ENCODE measurements around the gene REEP6.
A peak's percentile ranks its signal among the peaks of the same experiment; 100 is the strongest.

The REEP6 gene

DNA sequence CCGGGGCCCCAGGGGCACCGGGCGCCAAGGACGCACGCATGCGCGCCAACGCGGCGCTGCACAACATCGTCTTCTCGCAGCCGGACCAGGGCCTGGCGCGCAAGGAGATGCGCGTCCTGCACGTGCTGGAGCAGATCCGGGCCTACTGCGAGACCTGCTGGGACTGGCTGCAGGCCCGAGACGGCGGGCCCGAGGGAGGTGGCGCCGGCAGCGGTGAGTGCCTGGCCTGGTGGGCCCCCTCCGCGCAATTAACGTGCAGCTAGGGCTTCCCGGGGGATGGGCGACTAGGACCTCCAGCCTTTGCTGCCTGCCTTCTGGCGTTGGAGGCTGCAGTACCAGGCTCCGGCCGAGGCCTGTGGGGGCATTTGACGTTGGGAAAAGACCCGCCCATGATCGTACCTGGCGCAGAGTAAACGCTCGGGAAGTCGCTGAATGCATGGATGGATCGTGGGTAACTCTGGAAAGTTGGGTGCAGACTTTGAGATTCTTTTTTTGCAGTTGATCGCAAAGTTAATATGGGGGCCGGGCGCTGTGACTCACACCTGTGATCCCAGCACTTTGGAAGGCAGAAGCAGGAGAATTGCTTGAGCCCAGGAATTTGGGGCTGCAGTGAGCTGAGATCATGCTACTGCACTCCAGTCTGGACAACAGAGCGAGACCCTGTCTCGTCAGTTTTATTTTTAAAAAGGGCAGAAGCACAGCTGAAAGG, 33.8 kb upstream of the REEP6 start:
- DNase-seq: no peak

DNA sequence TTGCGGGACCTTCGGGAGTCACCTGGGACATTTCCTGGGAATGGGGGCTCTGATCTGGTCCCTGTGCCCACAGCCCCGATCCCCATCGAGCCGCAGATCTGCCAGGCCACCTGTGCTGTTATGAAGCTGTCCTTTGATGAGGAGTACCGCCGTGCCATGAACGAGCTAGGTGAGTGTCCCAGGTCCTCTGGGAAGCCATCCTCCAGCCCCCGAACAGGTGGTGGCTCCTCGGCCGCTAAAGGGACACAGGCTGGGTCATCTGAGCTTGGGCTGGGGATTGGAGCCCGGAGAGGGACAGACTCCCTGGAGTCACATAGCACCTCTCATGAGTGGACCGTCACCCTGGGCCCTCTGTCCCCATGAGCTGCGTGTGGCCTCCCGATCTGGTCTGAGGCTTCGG, 33.1 kb upstream of the REEP6 start:
- DNase-seq: no peak

GRCh38 chr19:1459479-1459878, 31.5 kb upstream of the REEP6 start:
- DNase-seq: no peak

DNA sequence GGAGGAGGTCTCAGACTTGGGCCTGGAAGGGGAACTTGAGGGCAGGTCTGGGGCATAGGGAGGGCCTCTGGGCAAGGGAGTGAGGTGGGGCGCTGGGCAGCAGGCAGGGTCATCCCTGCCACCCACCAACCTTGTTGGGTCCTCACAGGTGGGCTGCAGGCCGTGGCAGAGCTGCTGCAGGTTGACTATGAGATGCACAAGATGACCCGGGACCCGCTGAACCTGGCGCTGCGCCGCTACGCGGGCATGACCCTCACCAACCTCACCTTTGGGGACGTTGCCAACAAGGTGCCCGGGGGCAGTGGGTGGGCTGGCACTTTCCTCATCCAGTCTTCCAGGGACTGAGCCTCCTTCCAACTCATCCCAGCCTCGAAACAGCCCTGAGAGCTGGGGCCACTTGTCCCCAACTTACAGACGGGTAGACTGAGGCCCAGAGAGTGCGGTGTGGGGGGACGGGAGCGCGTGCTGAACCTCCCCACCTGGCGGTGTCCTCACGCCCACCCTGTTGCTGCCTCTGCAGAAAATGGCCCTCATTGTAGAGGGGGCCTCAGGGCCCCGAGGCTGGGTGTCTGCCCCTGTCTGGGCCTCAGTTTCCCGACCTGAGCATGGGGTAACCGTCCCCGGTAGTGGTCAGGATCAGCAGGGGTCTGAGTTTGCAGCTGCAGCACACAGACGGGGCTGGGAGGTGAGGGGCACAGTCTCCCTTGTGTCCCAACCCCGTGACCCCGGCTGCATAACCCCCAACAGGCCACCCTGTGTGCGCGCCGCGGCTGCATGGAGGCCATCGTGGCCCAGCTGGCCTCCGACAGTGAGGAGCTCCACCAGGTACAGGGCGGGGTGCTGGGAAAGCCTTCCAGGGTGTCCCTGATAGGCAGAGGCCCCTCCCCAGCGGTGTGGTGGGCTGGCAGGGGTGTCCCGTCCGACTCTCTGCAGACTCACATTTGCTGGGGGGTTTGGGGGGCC, 30.7 kb upstream of the REEP6 start:
- DNase-seq: no peak

GRCh38 chr19:1461862-1462261, 29.1 kb upstream of the REEP6 start:
- DNase-seq: no peak

- peak; percentile 40 for DNase-seq
Measured at GRCh38 chr19:1465191-1466016, 25.6 kb upstream of the REEP6 start.

- no peak for DNase-seq
Measured at GRCh38 chr19:1466018-1466460, 24.9 kb upstream of the REEP6 start.

- DNase-seq: no peak
Measured at GRCh38 chr19:1466461-1467214, 24.3 kb upstream of the REEP6 start.

DNA sequence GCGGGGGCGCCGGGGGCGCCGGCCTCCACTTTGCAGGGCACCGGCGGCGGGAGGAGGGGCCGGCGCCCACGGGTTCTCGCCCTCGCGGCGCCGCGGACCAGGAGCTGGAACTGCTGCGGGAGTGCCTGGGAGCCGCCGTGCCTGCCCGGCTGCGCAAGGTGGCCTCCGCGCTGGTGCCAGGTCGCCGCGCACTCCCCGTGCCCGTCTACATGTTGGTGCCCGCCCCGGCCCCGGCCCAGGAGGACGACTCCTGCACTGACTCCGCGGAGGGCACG, 23.8 kb upstream of the REEP6 start:
- no peak for DNase-seq

DNA sequence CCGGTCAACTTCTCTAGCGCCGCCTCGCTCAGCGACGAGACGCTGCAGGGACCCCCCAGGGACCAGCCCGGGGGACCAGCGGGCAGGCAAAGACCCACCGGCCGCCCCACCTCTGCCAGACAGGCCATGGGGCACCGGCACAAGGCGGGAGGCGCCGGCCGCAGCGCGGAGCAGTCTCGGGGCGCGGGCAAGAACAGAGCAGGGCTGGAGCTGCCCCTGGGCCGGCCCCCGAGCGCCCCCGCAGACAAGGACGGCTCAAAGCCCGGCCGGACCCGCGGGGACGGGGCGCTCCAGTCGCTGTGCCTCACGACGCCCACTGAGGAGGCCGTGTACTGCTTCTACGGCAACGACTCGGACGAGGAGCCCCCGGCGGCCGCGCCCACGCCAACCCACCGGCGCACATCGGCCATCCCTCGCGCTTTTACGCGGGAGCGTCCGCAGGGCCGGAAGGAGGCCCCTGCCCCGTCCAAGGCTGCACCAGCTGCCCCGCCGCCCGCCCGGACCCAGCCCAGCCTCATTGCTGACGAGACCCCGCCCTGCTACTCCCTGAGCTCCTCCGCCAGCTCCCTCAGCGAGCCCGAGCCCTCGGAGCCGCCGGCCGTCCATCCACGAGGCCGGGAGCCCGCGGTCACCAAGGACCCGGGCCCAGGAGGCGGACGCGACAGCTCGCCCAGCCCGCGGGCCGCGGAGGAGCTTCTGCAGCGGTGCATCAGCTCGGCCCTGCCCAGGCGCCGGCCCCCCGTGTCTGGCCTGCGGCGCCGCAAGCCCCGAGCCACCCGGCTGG, 23.3 kb upstream of the REEP6 start:
- no peak for DNase-seq

GRCh38 chr19:1468274-1468820, 22.6 kb upstream of the REEP6 start:
- DNase-seq: no peak

GRCh38 chr19:1468821-1469254, 22.1 kb upstream of the REEP6 start:
- DNase-seq: peak; percentile 42

DNA sequence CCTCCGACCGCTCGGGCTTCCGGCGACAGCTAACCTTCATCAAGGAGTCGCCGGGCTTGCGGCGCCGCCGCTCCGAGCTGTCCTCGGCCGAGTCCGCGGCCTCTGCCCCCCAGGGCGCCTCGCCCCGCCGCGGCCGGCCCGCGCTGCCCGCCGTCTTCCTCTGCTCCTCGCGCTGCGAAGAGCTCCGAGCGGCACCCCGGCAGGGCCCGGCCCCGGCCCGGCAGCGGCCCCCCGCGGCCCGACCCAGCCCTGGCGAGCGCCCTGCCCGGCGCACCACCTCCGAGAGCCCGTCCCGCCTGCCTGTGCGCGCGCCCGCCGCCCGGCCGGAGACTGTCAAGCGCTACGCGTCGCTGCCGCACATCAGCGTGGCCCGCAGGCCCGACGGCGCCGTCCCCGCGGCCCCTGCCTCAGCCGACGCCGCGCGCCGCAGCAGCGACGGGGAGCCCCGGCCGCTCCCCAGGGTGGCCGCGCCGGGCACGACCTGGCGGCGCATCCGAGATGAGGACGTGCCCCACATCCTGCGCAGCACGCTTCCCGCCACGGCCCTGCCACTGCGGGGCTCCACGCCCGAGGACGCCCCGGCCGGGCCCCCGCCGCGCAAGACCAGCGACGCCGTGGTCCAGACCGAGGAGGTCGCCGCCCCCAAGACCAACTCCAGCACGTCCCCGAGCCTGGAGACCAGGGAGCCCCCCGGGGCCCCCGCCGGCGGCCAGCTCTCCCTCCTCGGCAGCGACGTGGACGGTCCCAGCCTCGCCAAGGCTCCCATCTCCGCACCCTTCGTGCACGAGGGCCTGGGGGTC, 21.5 kb upstream of the REEP6 start:
- DNase-seq: no peak

DNA sequence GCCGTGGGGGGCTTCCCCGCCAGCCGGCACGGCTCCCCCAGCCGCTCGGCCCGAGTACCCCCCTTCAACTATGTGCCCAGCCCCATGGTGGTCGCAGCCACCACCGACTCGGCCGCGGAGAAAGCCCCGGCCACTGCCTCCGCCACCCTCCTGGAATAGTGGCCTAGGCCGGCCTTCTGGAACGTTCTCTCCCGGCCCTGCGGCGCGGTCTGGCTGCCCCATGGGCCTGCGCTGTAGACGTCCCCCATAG, 21.0 kb upstream of the REEP6 start:
- DNase-seq: no peak

DNA sequence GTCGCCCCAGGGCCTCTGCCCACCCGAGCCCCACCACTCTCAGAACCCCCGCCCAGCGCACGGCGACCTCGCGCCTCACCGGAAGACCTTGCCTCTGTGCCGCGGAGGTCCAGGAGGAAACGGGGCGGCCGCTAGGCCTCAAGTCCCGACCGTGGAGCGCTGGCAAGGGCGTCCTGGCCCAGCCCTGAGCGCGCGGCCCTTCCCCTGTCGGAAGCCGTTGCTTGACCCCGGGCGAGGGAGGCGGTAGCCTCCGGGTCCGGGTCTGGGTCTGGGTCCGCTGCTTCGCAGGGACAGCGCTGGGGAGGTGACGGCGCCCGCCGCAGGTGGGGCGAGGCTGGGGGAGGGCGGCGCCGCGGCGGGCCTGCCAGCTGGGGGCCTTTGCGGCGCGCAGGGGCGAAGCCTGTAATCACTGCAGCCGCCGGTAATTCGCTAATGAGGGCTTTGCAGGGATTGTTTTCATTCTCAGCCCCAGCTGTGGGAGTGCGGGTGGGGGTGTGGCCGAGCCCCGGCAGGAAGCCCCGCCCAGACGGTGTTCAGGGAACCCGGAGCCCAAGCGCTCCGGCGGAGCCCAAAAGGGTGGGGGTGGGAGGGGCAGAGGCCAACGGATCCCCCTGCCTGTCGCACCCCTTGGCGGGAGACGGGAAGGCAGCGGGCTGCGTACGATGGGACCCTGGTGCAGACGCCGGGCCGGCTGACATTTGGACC, 20.5 kb upstream of the REEP6 start:
- peak; percentile 75 for DNase-seq

DNA sequence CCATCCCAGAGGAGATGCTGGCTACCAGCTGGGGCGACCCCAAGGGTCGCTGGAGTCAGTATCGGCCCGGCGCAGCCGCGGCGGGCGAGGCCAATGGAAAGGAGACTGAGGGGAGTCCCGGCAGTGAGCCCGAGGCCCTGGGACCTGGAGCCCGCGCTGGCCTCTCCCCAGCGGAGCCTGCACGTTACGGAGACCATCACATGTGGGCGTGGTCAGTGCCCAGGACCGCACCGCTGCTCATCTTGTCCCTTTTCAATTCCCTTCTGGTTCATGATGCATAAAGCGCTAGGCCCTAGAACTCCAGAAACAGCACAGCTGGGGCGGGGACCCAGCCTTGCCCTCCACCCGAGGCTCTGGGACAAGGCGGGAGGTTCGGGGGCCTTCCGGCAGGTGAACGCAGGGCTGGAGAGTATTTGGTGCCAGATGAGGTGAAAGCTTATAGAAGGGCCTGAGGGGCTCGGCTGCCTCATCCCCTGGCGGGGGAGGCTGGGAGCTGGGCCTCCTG, 19.9 kb upstream of the REEP6 start:
- no peak for DNase-seq

- DNase-seq: no peak
Measured at GRCh38 chr19:1471515-1472160, 19.3 kb upstream of the REEP6 start.

- DNase-seq: no peak
Measured at GRCh38 chr19:1472231-1473084, 18.5 kb upstream of the REEP6 start.
